Neural cell (in vitro differentiated cells): ENCODE results near the gene CLK4.

Experiments
- CTCF ChIP-seq: fragments of 450-650 bp; IDR thresholded peaks from 2 replicates; pipeline ENCODE4 v1.5.1; 2014; ENCODE audit warnings: antibody characterized with exemption, mild to moderate bottlenecking, moderate library complexity; ENCODE audit not compliant: poor library complexity, severe bottlenecking
- EP300 ChIP-seq: fragments of 450-650 bp; conservative IDR thresholded peaks from 2 replicates; pipeline ENCODE4 v1.6.1; 2014; ENCODE audit warnings: antibody characterized with exemption, mild to moderate bottlenecking, moderate library complexity; ENCODE audit not compliant: poor library complexity, severe bottlenecking
- EZH2 ChIP-seq: fragments of 200-600, 300-800 bp; shearing (Covaris generic), sonication (generic); IDR thresholded peaks from 2 replicates; pipeline ENCODE4 v1.6.1; 2014; ENCODE audit warnings: antibody characterized with exemption, low read length, borderline replicate concordance, mild to moderate bottlenecking; ENCODE audit not compliant: insufficient read depth, poor library complexity, severe bottlenecking
- MXI1 ChIP-seq: fragments of 450-650 bp; conservative IDR thresholded peaks from 2 replicates; pipeline ENCODE4 v1.6.1; 2014; ENCODE audit warnings: antibody characterized with exemption, mild to moderate bottlenecking; ENCODE audit not compliant: poor library complexity, severe bottlenecking
- POLR2AphosphoS5 ChIP-seq: IDR thresholded peaks from 2 replicates; pipeline ENCODE4 v1.6.1; 2012
- REST ChIP-seq: IDR thresholded peaks from 2 replicates; pipeline ENCODE4 v1.6.1; 2012; ENCODE audit warnings: borderline replicate concordance
- SMC3 ChIP-seq: fragments of 450-650 bp; conservative IDR thresholded peaks from 2 replicates; pipeline ENCODE4 v1.6.1; 2014; ENCODE audit warnings: antibody characterized with exemption, mild to moderate bottlenecking, moderate library complexity; ENCODE audit not compliant: poor library complexity
- TAF1 ChIP-seq: IDR thresholded peaks from 2 replicates; pipeline ENCODE4 v1.6.1; 2012; ENCODE audit warnings: low read depth

DNA sequence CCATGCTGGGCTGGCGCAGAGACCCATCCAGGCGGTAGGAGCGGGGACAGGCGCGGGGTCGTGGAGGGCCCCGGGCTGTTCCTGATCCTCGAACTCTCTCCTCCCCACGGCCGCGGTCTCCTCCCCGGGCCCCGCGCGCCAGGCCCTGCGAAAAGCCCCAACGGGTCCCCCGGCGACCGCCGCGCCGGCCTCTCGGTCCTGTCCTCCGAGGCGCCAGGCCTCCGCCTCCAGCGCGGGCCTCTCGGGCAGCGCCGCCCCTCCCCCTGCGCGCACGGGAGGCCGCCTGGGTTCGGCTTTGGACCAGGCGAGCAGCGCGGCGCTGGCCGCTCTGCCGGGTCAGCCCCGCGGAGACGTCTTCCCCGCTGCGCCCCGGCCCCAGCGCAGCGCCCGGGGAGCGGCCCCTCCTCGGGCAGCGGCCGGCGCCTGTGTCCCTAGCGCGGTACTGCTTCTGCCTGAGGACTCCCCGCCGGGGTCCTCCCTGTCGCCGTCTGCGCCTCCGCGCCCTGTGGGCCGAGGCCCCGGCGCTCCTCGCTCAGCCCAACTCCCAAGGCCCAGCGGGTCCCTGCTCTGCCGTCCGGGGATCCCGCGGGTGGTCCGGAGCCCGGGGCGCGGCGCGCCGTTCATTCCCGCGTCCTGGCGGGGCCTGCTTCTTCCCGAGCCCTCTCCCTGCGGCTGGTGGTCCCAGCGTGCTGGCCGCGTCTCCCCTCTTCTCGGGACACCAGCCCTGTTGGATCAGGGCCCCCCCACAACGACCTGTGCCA is 50.1 kb downstream of the CLK4 start:
- no peak for TF ChIP-seq CTCF
- TF ChIP-seq REST = no peak
- no peak for TF ChIP-seq TAF1
- TF ChIP-seq EZH2 = no peak
- TF ChIP-seq POLR2AphosphoS5 = no peak
- no peak for TF ChIP-seq SMC3
- TF ChIP-seq MXI1 = no peak
- TF ChIP-seq EP300 = no peak
